OCI-LY1 (cell line): ENCODE measurements around the gene CASZ1.

Experiments used
- H2AFZ ChIP-seq: fragments of 200-600 bp; sonication (generic), shearing (Covaris generic); 2 replicates; pipeline ENCODE4 v1.6.0; 2014; ENCODE audit warnings: antibody characterized with exemption, mild to moderate bottlenecking, low read length
- H3F3A ChIP-seq: fragments of 200-600 bp; sonication (generic), shearing (Covaris generic); 2 replicates; pipeline ENCODE4 v1.6.0; 2014; ENCODE audit warnings: mild to moderate bottlenecking, antibody characterized with exemption, low read length, moderate library complexity; ENCODE audit not compliant: insufficient read depth
- H3K27ac ChIP-seq: fragments of 200-600 bp; sonication (generic); 2 replicates; pipeline ENCODE4 v1.5.1; 2014; ENCODE audit warnings: low read length, mixed run types, mild to moderate bottlenecking, low read depth; ENCODE audit not compliant: poor library complexity, severe bottlenecking
- H3K27me3 ChIP-seq: fragments of 200-600 bp; sonication (generic); 2 replicates; pipeline ENCODE4 v1.6.0; 2014; ENCODE audit warnings: antibody characterized with exemption, mild to moderate bottlenecking, low read length, moderate library complexity; ENCODE audit not compliant: insufficient read depth
- H3K36me3 ChIP-seq: fragments of 200-600 bp; sonication (generic); 2 replicates; pipeline ENCODE4 v1.6.1; 2014; ENCODE audit warnings: mild to moderate bottlenecking, antibody characterized with exemption, low read length, moderate library complexity, mixed read lengths; ENCODE audit not compliant: insufficient read depth
- H3K4me1 ChIP-seq: fragments of 200-600 bp; sonication (generic); 2 replicates; pipeline ENCODE4 v1.5.1; 2014; ENCODE audit warnings: mild to moderate bottlenecking, low read length, moderate library complexity; ENCODE audit not compliant: insufficient read depth, severe bottlenecking
- H3K4me2 ChIP-seq: fragments of 200-600 bp; sonication (generic), shearing (Covaris generic); 2 replicates; pipeline ENCODE4 v1.6.1; 2014; ENCODE audit warnings: low read length
- H3K4me3 ChIP-seq: fragments of 200-600 bp; sonication (generic); 2 replicates; pipeline ENCODE4 v1.5.1; 2014; ENCODE audit warnings: low read length, low read depth, mild to moderate bottlenecking, mixed read lengths; ENCODE audit not compliant: poor library complexity, severe bottlenecking
- H3K79me2 ChIP-seq: fragments of 200-600 bp; shearing (Covaris generic); 2 replicates; pipeline ENCODE4 v1.6.1; 2016; ENCODE audit warnings: mixed run types, low read length, mixed read lengths; ENCODE audit not compliant: insufficient read depth
- H3K9ac ChIP-seq: fragments of 200-600 bp; sonication (generic), shearing (Covaris generic); 2 replicates; pipeline ENCODE4 v1.6.1; 2014; ENCODE audit warnings: mild to moderate bottlenecking, low read length, mixed read lengths
- H3K9me2 ChIP-seq: fragments of 200-600 bp; sonication (generic), shearing (Covaris generic); 2 replicates; pipeline ENCODE4 v1.6.1; 2014; ENCODE audit warnings: low read depth, mild to moderate bottlenecking, low read length, mixed read lengths
- H3K9me3 ChIP-seq: fragments of 200-600 bp; shearing (Covaris generic); 2 replicates; pipeline ENCODE4 v1.6.1; 2014; ENCODE audit warnings: low read length, mixed read lengths
- H4K20me1 ChIP-seq: fragments of 200-600 bp; sonication (generic), shearing (Covaris generic); 2 replicates; pipeline ENCODE4 v1.6.0; 2016; ENCODE audit warnings: mild to moderate bottlenecking, low read length; ENCODE audit not compliant: insufficient read depth
- EZH2 ChIP-seq: fragments of 200-600 bp; sonication (generic), shearing (Covaris generic); IDR thresholded peaks from 2 replicates; pipeline ENCODE4 v1.8.0; 2017; ENCODE audit warnings: borderline replicate concordance, mixed run types, mild to moderate bottlenecking, antibody characterized with exemption, low read length, moderate library complexity, mixed read lengths
- TF ChIP-seq, protein P1 (sequence below): fragments of 200-600 bp; sonication (generic), shearing (Covaris generic); IDR thresholded peaks from 2 replicates; pipeline ENCODE4 v1.5.1; 2017; ENCODE audit warnings: mild to moderate bottlenecking, antibody characterized with exemption, low read length, moderate library complexity, mixed read lengths

Gene CASZ1

DNA sequence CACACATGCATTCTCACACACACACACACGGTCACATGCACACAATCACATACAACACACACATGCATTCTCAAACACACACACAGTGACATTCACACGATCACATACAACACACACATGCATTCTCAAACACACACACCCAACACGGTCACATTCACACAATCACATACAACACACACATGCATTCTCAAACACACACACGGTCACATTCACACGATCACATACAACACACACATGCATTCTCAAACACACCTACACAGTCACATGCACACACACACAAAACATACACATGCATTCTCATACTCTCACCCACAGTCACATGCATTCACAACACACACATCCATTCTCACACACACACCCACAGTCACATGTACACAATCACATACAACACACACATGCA, 135.0 kb downstream of the CASZ1 start:
- Histone ChIP-seq H3K4me1 (no peaks in the 10 kb centered on the region), H3K27ac (no peak overlapping the region), H3K9ac (no peak overlapping the region), H4K20me1 (no peaks in the 10 kb centered on the region), H3K4me3 (no peak overlapping the region), H3F3A (no peaks in the 10 kb centered on the region), H3K27me3 (no peaks in the 10 kb centered on the region), H3K9me3 (no peaks in the 10 kb centered on the region), H3K4me2 (no peak overlapping the region), H3K36me3 (no peaks in the 10 kb centered on the region), H3K9me2 (no peaks in the 10 kb centered on the region), H3K79me2 (no peaks in the 10 kb centered on the region), H2AFZ (no peak overlapping the region)
- TF ChIP-seq, protein P1, sequence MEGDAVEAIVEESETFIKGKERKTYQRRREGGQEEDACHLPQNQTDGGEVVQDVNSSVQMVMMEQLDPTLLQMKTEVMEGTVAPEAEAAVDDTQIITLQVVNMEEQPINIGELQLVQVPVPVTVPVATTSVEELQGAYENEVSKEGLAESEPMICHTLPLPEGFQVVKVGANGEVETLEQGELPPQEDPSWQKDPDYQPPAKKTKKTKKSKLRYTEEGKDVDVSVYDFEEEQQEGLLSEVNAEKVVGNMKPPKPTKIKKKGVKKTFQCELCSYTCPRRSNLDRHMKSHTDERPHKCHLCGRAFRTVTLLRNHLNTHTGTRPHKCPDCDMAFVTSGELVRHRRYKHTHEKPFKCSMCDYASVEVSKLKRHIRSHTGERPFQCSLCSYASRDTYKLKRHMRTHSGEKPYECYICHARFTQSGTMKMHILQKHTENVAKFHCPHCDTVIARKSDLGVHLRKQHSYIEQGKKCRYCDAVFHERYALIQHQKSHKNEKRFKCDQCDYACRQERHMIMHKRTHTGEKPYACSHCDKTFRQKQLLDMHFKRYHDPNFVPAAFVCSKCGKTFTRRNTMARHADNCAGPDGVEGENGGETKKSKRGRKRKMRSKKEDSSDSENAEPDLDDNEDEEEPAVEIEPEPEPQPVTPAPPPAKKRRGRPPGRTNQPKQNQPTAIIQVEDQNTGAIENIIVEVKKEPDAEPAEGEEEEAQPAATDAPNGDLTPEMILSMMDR, result no peak
- no peak for TF ChIP-seq EZH2

DNA sequence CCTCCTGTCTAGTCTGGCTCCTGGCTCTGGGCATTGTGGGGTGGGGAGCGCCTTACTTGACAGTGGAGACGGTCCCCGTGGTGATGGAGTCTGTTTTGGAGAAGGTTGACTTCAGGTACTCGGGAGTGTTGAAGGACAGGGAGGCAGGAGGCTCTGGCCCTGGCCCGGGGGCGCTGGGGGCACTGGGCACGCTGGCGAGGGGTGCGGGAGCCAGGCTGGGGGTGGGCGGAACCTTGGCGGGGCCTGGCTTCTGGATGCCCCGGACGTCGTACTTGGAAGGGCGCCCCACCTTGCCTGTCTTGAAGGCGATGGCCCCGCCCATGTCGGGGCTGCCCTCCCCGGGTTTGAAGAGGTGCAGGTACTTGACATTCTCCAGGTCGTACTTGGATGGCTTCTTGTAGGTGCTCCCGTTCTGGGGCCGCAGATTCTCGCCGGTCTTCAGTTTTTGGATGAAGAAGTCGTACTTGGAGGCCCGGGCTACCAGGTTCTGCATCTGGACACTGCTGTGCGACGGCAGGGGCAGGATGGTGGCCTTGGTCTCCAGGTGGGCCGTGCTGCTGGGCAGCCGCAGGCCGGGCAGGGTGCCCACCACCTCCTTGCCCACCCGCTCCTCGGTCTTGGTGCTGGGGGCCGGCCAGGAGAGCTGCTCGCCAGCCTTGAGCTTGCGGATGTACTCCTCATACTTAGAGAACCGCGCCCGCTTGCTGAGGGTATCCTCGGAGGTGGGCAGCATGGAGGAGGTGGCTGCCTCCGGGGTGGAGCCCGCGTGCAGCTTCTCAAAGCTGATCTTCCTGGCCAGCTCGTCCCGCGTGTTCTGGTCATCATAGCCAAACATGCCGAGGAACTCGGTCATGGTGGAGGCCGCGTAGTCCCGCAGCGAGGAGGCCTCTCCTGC, 136.6 kb downstream of the CASZ1 start:
- no peak overlapping the region for H2AFZ ChIP-seq
- TF ChIP-seq EZH2, result no peak
- TF ChIP-seq, protein P1, result no peak
- no peaks in the 10 kb centered on the region for H3K36me3 ChIP-seq
- H3K9me3 ChIP-seq, result no peaks in the 10 kb centered on the region
- no peaks in the 10 kb centered on the region for H4K20me1 ChIP-seq
- no peaks in the 10 kb centered on the region for H3K79me2 ChIP-seq
- H3K27ac ChIP-seq, result no peak overlapping the region
- no peaks in the 10 kb centered on the region for H3K4me1 ChIP-seq
- no peak overlapping the region for H3K9ac ChIP-seq
- no peaks in the 10 kb centered on the region for H3F3A ChIP-seq
- H3K4me3 ChIP-seq, result no peak overlapping the region
- H3K9me2 ChIP-seq, result no peaks in the 10 kb centered on the region
- H3K4me2 ChIP-seq, result no peak overlapping the region
- no peaks in the 10 kb centered on the region for H3K27me3 ChIP-seq

DNA sequence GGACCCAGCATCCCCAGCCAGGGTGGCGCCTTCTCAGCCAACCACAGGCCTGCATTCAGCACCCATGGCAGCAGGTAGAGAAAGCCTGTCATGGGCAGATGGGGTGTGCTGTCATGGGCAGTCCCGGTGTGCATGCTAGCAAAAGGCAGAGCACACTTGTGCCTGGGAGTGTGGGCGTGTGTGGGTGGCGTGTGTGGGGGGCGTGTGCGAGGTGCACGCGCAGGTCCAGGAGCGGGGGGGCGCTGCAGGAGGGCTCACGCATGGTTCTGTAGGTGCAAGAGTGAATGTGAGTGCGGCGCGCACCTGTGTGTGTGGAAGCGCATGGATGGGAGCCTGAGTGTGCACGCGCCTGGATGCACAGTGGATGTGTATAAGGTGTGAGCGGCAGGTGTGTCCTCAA, 137.2 kb downstream of the CASZ1 start:
- Histone ChIP-seq H3K27me3 (no peaks in the 10 kb centered on the region), H4K20me1 (no peaks in the 10 kb centered on the region)

More for the DNA sequence above, 137.2 kb downstream of the CASZ1 start:
- Histone ChIP-seq H3K79me2 (no peaks in the 10 kb centered on the region), H3K27ac (no peak overlapping the region), H3F3A (no peaks in the 10 kb centered on the region), H3K9me3 (no peaks in the 10 kb centered on the region), H3K9ac (no peak overlapping the region), H3K4me1 (no peaks in the 10 kb centered on the region), H3K36me3 (no peaks in the 10 kb centered on the region), H2AFZ (no peak overlapping the region), H3K4me3 (no peak overlapping the region), H3K9me2 (no peaks in the 10 kb centered on the region), H3K4me2 (no peak overlapping the region)
- TF ChIP-seq, protein P1, result no peak
- no peak for TF ChIP-seq EZH2
